ELF-1 (cell line): ENCODE measurements around the gene EARS2.
"Not testable (repeated sequence)": the region's sequence is repeated elsewhere in the genome, so short reads cannot be mapped to it uniquely, and the experiment has no call there.

Experiments
- DNase-seq: peaks from one replicate; pipeline ENCODE4 v3.0.0-alpha.2; 2016; ENCODE audit warnings: low read depth, low spot score

Gene EARS2

DNA sequence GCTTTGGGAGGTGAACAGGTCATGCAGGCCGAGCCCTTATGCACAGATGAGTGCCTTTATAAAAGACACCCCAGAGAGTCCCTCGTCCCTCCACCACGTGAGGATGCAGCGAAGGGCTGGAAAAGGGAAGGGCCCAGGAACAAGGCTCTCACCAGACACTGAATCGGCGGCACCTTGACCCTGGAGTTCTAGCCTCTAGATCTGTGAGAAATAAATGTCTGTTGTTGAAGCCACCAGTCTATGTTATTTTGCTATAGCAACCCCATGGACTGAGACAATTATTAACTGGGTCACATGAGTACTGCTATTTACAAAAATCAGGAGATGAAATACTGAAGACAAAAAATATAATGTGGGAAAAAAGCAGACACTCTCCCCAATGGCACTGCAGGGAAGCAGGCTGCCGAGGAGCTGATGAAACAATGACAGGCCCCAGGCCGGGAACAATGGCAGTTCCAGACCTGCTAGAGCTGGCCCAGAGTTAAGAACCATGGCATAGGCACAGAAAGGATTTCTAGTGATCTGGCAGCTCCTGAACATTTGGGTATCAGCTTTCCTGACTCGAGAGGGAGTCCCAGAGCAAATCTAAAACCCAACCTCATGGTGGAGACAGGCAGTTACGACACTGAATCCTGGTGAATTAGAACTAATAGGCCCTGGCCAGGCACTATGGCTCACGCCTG lies 29.0 kb downstream of the EARS2 start:
- DNase-seq: no peak

DNA sequence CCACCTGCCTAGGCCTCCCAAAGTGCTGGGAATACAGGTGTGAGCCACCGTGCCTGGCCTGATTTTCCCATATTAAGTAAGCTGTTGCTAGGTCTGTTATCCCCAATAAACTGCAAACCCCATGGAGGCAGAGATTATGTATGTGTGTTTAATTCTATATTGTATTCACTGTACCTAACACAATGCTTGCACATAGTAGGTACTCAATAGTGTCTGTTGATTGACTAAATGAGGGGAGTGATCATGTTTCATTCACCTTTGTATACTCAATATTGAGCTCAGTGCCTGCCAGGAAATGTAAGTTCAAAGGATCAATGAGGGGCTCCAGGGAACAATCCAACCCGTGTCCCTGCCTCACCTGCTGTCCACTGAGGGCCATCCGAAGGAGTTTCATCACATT lies 32.3 kb downstream of the EARS2 start:
- DNase-seq: no peak

DNA sequence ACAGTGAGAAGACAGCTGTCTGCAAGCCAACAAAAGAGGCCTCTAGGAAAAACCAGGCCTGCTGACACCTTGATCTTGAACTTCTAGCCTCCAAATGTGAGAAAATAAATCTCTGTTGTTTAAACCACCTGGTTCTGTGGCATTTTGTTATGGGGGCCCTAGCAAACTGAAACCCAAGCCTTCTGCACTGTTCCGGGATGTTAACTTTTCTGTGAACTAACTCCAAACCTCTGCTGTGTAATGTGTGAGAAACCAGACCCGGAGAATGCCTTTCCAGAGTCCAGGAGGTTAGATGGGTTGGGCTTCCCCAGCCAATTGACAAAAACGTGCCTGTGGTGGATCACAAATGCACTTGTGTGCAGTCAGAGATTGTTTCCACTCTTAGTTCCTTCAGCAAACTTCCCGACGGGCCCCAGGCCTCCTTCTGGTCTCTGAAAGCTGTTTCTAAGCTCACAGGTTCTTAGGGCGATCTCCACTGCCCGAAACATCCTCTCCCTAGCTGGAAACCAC lies 33.2 kb downstream of the EARS2 start:
- DNase-seq: no peak

DNA sequence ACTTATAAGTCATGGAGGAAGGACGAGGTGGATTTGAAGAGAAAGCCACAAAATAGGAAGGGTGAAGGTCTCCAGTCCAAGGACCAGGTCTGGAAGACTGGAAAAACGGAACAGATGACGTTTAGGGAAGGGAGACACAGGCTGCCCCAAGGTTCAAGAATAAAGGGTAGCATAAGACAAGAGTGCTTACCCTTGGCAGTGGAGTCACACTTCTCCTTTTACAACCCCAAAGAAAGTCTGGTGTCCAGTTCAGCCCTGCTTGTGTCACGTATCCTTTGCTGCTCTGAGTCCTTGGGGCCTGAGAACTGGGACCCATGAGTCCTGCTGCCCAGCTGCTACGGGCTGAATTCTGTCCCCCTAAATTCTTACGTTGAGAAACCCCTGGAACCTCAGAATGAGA lies 33.8 kb downstream of the EARS2 start:
- no peak for DNase-seq

GRCh38 chr16:23521965-23522364 lies 35.2 kb downstream of the EARS2 start:
- no peak for DNase-seq

- DNase-seq: no peak
Measured at GRCh38 chr16:23521037-23521743, 36.0 kb downstream of the EARS2 start.

DNA sequence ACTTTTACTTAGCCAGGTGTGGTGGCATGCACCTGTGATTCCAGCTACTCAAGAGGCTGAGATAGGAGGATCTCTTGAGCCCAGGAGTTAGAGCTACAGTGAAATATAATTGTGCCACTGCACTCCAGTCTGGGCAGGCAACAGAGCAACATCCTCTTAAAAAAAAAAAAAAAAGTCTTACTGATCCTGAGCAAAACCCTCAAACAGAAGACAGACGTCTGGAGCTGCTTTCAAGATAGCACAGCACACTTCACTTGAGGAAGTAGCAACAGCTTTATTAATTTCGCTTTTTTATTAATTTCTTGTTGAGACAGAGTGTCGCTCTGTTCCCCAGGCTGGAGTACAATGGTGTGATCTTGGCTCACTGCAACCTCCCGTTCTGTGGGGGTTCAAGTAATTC lies 36.6 kb downstream of the EARS2 start:
- DNase-seq: no peak

DNA sequence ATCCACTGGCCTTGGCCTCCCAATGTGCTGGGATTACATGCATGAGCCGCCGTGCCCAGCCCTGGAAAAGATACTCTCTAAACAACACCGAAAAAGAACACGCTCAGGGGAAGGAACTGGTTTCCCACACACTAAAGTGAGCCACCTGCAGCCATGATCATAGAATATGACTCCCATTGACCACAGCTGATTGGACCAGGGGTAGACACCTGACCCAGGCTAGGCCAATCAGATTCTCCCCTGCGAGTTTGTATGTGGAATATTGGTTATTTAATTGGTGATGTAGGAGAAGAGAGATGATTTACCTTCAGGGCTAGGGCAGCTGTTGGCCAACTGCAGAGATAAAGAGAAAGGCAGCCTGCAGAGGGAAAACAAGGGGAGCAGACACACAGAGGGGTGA lies 37.9 kb downstream of the EARS2 start:
- no peak for DNase-seq

- no peak for DNase-seq
Measured at GRCh38 chr16:23518435-23518891, 38.7 kb downstream of the EARS2 start.

GRCh38 chr16:23516366-23517137 lies 40.6 kb downstream of the EARS2 start:
- DNase-seq: no peak

- DNase-seq: no peak
Measured at GRCh38 chr16:23515881-23516280, 41.3 kb downstream of the EARS2 start.

DNA sequence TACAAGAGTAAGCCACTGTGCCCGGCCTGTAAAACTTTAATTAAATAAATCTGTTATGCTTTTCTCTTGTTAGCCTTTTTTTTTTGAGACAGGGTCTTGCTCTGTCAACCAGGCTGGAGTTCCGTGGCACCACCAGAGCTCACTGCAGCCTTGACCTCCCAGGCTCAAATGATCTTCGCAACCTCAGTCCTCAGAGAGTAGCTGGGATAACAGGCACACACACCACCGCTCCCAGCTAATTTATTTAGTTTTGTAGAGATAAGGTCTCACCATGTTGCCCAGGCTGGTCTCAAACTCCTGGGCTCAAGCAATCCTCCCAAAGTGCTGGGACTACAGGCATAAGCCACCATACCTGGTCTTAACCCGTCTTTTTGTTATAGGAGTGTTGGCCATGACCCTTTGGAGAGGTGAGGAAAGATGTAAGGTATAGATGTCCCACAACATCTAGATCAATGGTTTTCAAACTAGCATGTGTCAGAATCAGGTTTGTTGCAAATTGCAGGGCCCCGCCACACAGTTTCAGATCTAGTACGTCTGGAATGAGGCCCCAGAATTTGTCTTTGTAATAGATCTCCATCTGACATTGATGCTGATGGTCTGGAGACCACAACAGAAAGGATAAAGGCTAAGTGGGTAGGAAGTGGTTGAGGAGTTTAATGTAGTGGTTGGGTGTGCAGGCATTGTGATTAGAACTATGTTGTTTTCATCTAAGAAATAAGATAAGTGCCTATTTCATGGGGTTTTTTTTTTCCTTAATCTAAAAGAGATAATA lies 42.6 kb downstream of the EARS2 start:
- no peak for DNase-seq

DNA sequence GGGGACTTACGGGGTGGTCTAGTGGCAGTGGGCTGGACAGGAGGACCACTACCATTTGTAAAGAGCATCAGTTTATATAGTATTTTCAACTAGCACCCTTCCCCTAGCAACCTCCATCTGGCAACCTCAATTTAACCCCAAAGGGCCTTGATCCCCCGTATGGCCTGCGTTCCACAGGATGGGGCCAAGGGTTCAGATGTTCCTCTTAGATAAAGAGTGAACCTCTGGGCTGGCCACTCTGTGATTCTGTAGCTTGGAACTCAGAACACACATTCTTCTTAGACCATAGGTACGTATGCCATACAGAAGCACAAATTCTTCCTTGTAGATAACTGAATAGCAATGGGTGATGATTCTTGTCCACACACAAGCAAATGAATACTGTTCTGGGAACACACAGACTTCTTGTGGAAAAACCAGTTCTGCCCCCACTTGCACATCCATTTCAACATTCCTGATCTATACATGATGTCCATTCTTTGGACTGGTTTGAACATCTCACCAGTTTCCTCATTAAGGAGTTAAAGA lies 44.9 kb downstream of the EARS2 start:
- no peak for DNase-seq

- DNase-seq: no peak
Measured at GRCh38 chr16:23511731-23512130, 45.4 kb downstream of the EARS2 start.

DNA sequence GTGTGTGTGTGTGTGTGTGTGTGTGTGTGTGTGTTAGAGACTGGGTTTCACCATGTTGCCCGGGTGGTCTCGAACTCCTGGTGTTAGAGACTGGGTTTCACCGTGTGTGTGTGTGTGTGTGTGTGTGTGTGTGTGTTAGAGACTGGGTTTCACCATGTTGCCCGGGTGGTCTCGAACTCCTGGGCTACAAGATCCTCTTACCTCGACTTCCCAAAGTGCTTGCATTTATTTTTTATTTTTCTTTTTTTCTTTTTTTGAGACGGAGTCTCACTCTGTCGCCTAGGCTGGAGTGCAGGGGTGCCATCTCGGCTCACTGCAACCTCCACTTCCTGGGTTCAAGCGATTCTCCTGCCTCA lies 46.3 kb downstream of the EARS2 start:
- not testable (repeated sequence) for DNase-seq

- DNase-seq: peak; percentile 90
Measured at GRCh38 chr16:23510164-23510914, 46.8 kb downstream of the EARS2 start, which contains the start of gene GGA2. TSS of gene GGA2 (minus strand) at chr16:23510494. CDS start at chr16:23510411, 83 bp downstream.

GRCh38 chr16:23509782-23510163 lies 47.4 kb downstream of the EARS2 start:
- DNase-seq: peak; percentile 18

GRCh38 chr16:23509441-23509754 lies 47.8 kb downstream of the EARS2 start:
- peak; percentile 6 for DNase-seq

GRCh38 chr16:23508589-23509440 lies 48.3 kb downstream of the EARS2 start:
- DNase-seq: peak; percentile 70

DNA sequence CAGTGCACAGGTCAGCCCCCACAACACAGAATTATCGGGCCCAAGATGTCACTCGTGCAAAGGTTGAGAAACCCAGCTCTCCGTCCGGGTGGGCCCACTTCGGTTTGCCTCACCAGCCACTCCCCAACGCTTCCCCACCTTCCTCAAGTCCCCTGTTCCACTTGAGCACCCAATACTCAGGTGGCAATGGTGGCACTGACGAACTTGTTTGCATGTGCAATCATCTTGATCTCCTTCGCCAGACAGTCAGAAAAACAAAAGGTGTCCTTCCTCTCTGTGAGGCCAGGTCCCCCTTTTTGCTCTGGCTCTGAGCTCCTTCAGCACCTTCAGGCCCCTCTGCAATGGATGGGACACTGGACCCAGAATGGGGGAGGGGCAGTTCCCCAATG lies 50.5 kb downstream of the EARS2 start:
- no peak for DNase-seq
